Placental pericyte (primary cell): ENCODE measurements around the gene CHRDL2. TPM values are rescaled to one million over a fixed set of nuclear protein-coding genes. Genes with fewer than 3 reads are reported as not detected.

Experiments used
- small RNA-seq: library from RNA; depleted of rRNA; stranded (forward); fragments of <200 nt; gene quantifications from one replicate; pipeline ENCODE3, GENCODE V24; 2012; ENCODE audit warnings: low replicate concordance
- total RNA-seq: library from RNA; depleted of rRNA; stranded (reverse); fragments of >200 nt; gene quantifications from 2 replicates; pipeline ENCODE4 v1.2.3, GENCODE V29; 2012

CHRDL2 gene
- total RNA-seq = not detected in 2 replicates

GRCh38 chr11:74731301-74732094, at the start of gene CHRDL2:
TSS of gene CHRDL2 (minus strand) at chr11:74731426. CDS start at chr11:74730888, 538 bp downstream.

GRCh38 chr11:74748211-74749126, 17.2 kb upstream of the CHRDL2 start, which contains the start of gene RNF169:
TSS of gene RNF169 (plus strand) at chr11:74748849. CDS start at chr11:74748881, 32 bp downstream.

Small RNAs within 50 kb of the gene (small RNA-seq; reads per million reads assigned to genes)
- gene MIR4696 = not detected
- not detected for gene RANP3
- gene RN7SKP297 = not detected

Other genes starting within 250 kb of the CHRDL2 start
- gene LIPT2, start 237.7 kb downstream of the CHRDL2 start, total RNA-seq = 2.4 and 5.7 TPM in 2 replicates
- 6.3 and 19.8 TPM in 2 replicates for gene POLD3, start 138.8 kb downstream of the CHRDL2 start, total RNA-seq
- 14.9 and 28.5 TPM in 2 replicates for gene RNF169, start 17.4 kb upstream of the CHRDL2 start, total RNA-seq
- 17.8 and 27.1 TPM in 2 replicates for gene XRRA1, start 217.7 kb upstream of the CHRDL2 start, total RNA-seq
- gene SPCS2, start 217.8 kb upstream of the CHRDL2 start, total RNA-seq = 13.7 and 47.3 TPM in 2 replicates